ENCODE data around the gene ACAN. TPM values are rescaled to one million over a fixed set of nuclear protein-coding genes. Genes with fewer than 3 reads are reported as not detected.
"Not testable (repeated sequence)": the region's sequence is repeated elsewhere in the genome, so short reads cannot be mapped to it uniquely, and the experiment has no call there.

The ACAN gene
- total RNA-seq, 1 donor from 2014 or later, result 42.9 TPM

DNA sequence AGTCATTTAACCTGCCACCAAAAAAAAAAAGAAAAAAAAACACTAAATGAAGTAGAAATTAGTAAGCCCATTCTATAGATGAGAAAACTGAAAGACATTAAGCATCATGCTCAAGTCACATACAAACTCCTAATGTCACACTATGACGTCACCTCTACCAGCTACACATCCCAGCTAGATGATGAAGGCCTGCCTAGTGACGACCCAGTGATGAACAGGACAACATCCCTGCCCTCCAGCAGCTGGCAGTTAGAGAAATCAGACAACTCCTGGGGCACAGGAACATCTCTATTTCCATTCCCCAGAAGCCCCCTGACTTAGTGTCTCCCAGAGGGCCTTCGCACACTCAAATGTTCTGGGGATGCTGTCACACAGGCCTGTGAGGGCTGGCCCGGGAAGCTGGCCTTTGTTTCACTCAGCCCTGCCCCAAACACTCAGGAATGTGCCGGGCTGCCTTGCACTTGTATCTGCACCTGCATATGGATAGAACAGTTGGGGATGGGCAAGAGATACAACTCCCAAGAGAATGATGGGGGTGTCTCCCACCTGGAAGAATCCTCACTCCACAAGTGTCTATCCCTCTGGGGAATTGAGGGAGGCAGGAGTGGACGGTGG, 99.1 kb downstream of the ACAN start:
- DNase-seq (ENCODE audit: low spot score), result no peak

GRCh38 chr15:88902846-88903245, 99.6 kb downstream of the ACAN start:
- DNase-seq (ENCODE audit: low spot score), result no peak

DNA sequence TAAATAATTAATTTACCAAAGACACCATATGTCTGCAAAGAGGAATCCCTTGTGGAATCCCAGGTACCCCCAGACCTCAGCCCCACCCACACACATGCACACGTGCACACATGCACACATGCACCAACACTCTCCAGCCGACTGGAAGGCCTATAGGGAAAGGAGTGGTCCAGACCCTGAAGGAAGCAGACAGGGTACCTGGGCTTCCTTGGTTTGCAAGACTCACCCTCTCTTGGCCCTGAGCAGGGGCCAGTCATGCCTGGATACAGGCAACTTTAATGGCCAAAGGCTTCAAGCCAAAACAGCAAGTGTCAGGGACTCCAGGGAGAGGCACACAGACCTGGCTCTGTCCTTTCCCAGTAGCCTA, 101.0 kb downstream of the ACAN start:
- no peak for DNase-seq (ENCODE audit: low spot score)

GRCh38 chr15:88904624-88905327, 101.5 kb downstream of the ACAN start:
- DNase-seq (ENCODE audit: low spot score), result peak; percentile 85

DNA sequence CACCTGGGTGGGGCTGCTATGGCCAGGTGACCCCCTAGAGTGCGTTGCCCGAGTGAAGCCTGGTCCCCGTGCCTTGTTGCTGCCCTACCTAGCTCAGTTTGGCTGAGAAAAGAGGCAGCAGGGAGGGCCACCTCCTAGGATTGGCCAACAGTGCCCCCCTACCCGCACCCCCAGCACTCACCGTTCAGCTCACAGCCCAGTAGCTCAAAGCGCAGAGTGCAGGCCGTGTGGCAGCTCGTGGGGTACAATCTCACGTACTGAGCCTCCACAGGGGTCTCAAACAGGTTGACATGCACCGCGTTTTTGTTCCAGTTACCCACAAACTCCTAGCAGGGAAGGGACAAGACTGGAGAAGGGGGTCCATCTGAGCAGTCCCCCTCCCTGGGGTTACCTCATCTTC, 102.3 kb downstream of the ACAN start:
- DNase-seq (ENCODE audit: low spot score), result no peak

DNA sequence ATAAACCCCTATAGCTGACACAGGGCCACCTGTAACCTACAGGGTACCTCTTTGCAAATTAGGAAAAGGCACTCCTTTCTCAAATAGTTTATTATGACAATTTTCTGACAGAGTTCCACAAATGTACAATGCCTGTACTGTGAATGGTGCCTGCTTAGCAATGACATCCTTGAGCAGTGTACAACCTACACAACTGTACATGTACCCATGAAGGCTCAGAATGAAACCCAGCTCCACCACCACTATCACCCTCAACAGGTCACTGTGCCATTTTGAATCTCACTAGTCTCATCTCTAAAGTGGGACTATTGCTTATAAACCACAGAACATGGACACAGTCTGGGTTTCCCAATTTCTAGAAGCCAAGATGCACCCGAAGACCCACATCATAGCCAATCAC, 102.9 kb downstream of the ACAN start:
- DNase-seq (ENCODE audit: low spot score), result no peak

DNA sequence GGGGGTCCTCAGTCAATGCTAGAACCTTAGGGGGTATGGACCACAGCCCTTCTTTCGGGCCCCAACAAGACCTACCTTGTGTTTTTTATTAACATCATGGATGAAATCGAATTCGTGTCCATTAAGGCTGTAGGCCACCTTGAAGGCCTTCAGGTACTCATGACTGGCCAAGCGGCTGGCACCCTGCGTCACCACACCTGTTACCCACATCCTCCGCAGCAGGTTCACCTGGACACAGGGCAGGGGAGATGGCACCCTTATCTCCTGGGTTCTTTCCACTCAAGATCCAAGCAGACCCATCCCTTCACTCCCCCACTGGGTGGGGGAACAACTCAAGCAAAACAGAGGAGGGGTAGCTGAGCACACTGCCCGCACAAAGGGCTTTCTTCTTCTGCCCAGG, 103.3 kb downstream of the ACAN start:
- DNase-seq (ENCODE audit: low spot score), result no peak

DNA sequence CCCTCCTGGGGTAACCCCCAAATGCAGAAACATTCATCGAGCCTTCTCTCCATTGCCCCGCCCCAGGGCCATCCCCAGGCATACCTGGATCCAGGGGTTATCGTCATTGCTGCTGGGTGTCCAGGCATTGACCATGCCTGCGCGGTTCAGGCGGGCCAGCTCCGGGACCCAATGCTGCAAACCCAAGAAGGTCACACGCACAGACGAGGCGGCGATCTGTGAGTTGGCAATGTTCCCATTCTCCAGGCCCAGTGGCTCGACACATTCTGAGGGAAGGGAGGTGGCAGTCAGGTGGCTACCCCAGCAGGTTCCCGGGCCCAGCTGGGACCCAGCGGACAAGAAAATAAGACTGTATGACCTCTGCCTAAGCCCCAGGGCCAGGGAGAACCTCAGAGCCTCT, 103.9 kb downstream of the ACAN start:
- no peak for DNase-seq (ENCODE audit: low spot score)

DNA sequence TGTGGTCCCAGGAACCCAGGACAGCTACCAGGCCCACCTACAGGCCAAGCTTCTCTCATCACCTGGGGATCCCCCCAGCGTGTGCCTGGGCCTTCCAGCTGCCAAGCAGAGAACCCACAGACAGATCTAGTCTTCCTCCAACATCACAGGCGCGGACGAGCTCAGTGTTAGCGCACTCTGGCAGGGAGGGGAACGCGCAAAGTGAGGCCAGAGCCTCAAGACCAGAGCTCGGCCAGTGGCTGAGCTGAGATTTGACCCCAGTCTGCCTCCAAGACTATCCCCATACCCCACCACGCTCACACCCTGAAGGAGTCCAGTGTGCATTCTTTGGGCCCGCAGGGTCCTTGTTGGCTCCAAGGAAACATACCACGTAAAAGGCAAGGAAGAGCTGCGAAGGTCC, 104.9 kb downstream of the ACAN start:
- DNase-seq (ENCODE audit: low spot score), result no peak

DNA sequence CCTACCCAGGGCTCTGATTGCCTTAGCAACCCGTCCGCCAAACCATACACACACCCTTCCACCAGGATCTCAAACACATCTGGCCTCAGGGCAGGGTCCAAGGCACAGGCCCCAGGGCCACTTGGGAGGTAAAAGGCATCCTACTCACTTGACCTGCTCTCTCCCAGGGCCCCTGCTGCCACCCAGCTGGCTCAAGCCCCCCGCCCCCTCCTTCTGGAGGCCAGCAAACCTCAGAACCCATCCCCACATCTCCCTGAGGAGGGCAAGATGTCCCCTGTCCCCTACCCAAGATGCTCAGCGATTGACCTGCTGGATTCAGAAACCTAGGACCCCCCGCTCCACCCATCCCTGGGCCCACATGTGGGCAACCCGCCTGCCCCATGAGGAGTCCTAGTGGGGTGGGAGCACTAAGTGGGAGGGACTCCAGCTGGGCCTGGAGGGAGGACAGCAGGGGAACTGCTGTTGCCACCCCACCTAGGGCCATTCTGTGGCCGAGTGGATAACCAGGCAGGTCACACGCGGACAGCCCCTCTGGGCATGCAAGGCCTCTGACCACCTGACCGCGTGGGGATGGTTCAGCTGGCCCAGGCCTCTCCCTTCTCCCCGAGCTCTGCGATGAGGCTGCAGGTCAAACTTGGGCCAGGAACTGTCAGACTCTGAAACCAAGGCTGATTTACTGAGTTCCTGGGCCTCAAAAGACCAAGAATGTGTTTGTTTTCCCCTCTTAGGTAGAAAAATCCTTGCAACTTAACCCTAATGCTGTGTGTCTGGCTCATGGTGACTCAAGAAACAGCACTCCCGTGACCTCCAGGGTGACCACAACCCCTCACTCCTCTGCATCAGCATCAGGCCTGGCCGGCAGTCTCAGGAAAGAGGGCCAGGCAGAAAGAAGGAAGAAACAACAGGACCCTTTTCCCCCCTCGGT, 105.7 kb downstream of the ACAN start:
- no peak for DNase-seq (ENCODE audit: low spot score)

- DNase-seq (ENCODE audit: low spot score), result no peak
Observed at GRCh38 chr15:88909956-88910831, 107.0 kb downstream of the ACAN start.

GRCh38 chr15:88911766-88912118, 108.5 kb downstream of the ACAN start:
- no peak for DNase-seq (ENCODE audit: low spot score)

GRCh38 chr15:88912500-88912921, 109.3 kb downstream of the ACAN start:
- DNase-seq (ENCODE audit: low spot score), result peak; percentile 54

- peak; percentile 83 for DNase-seq (ENCODE audit: low spot score)
Observed at GRCh38 chr15:88913017-88913849, 110.0 kb downstream of the ACAN start, which contains the start of gene MFGE8. TSS of gene MFGE8 (minus strand) at chr15:88913379. CDS start at chr15:88913319, 60 bp downstream.

GRCh38 chr15:88913850-88914169, 110.6 kb downstream of the ACAN start:
- no peak for DNase-seq (ENCODE audit: low spot score)

DNA sequence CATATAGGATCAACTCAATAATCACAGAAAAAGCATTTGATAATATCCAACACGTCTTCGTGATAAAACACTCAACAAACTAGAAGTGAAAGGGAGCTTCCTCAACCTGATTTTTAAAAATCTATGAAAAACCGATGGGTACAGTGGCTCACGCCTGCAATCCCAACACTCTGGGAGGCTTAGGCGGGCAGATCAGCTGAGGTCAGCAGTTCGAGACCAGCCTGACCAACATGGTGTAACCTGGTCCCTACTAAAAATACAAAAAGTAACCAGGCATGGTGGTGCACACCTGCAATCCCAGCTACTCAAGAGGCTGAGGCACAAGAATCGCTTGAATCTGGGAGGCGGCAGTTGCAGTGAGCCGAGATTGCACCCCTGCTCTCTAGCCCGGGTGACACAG, 112.1 kb downstream of the ACAN start:
- no peak for DNase-seq (ENCODE audit: low spot score)

- no peak for DNase-seq (ENCODE audit: low spot score)
Observed at GRCh38 chr15:88917760-88918159, 114.5 kb downstream of the ACAN start.

DNA sequence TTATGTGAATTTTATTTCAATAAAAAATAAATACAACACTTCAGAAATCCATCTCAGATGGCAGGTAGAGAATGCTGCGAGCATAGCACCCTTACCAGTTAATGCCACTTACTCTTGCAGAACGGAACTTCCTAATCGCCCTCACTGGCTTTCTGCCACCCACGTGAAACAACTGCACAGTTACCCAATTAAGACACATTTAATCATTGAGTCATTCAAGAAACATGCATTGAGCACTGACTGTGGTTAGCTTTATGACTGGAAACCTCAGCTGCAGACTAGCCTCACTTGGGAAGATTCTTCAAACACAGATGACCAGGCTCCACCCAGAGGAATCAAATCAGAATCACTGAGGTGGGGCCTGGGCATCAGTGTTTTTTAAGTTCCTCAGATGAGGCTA, 115.5 kb downstream of the ACAN start:
- DNase-seq (ENCODE audit: low spot score), result peak; percentile 64

GRCh38 chr15:88920186-88920891, 117.1 kb downstream of the ACAN start:
- DNase-seq (ENCODE audit: low spot score), result no peak

- DNase-seq (ENCODE audit: low spot score), result not testable (repeated sequence)
Observed at GRCh38 chr15:88920892-88921435, 117.7 kb downstream of the ACAN start.
